HepG2 (cell line): ENCODE results near the gene CHD9NB. TPM values are rescaled to one million over a fixed set of nuclear protein-coding genes. Genes with fewer than 3 reads are reported as not detected.

Experiments
- BRCA1 ChIP-seq: sonication (generic); formaldehyde crosslinking; IDR thresholded peaks from 2 replicates; pipeline ENCODE4 v1.4.0; 2020; ENCODE audit warnings: missing genetic modification reagents
- CBX2 ChIP-seq, 2 experiments: fragments of 200-600 bp in 1 of 2; sonication (generic); formaldehyde crosslinking in 1 of 2; IDR thresholded peaks; 2 replicates each; pipeline versions ENCODE4 v1.7.0 to v1.8.1; 2018 to 2022; ENCODE audit warnings: low read depth in 2 of 2, low read length in 1 of 2, mild to moderate bottlenecking in 1 of 2, missing genetic modification reagents in 1 of 2
- EZH2 ChIP-seq: conservative IDR thresholded peaks from 2 replicates; pipeline ENCODE4 v1.6.1; 2012; ENCODE audit warnings: mild to moderate bottlenecking, low read depth, low read length, moderate library complexity
- GABPB1 ChIP-seq: IDR thresholded peaks from 2 replicates; pipeline ENCODE4 v1.6.1; 2016; ENCODE audit warnings: mild to moderate bottlenecking, missing genetic modification reagents, moderate library complexity, missing compliant biosample characterization
- HOXA5 ChIP-seq: sonication (generic); formaldehyde crosslinking; IDR thresholded peaks from 2 replicates; pipeline ENCODE4 v1.4.0; 2020; ENCODE audit warnings: missing genetic modification reagents
- KDM5A ChIP-seq: fragments of 200-600 bp; sonication (generic); IDR thresholded peaks from 2 replicates; pipeline ENCODE4 v1.7.0; 2018; ENCODE audit warnings: antibody characterized with exemption, mild to moderate bottlenecking, low read length, borderline replicate concordance
- LBX2 ChIP-seq: sonication (generic); formaldehyde crosslinking; IDR thresholded peaks from 2 replicates; pipeline ENCODE4 v1.5.0; 2020; ENCODE audit warnings: missing genetic modification reagents, mild to moderate bottlenecking, borderline replicate concordance
- MZF1 ChIP-seq: sonication (generic); formaldehyde crosslinking; IDR thresholded peaks from 2 replicates; pipeline ENCODE4 v1.8.1; 2023; ENCODE audit warnings: mild to moderate bottlenecking, missing genetic modification reagents, borderline replicate concordance
- NCOR1 ChIP-seq: fragments of 200-600 bp; sonication (generic); IDR thresholded peaks from 2 replicates; pipeline ENCODE4 v1.7.0; 2017; ENCODE audit warnings: antibody characterized with exemption, low read length, borderline replicate concordance
- NFE2L1 ChIP-seq: sonication (generic); formaldehyde crosslinking; IDR thresholded peaks from 2 replicates; pipeline ENCODE4 v1.4.0; 2020; ENCODE audit warnings: missing genetic modification reagents, mild to moderate bottlenecking, borderline replicate concordance
- RARG ChIP-seq: sonication (generic); formaldehyde crosslinking; IDR thresholded peaks from 2 replicates; pipeline ENCODE4 v1.4.0; 2020; ENCODE audit warnings: low read depth, mild to moderate bottlenecking, missing genetic modification reagents
- RXRA ChIP-seq: sonication (generic); formaldehyde crosslinking; IDR thresholded peaks from 2 replicates; pipeline ENCODE4 v1.5.1; 2020; ENCODE audit warnings: missing genetic modification reagents
- SOX5 ChIP-seq: IDR thresholded peaks from 2 replicates; pipeline ENCODE4 v1.6.1; 2016; ENCODE audit warnings: borderline replicate concordance
- SP1 ChIP-seq, 2 experiments: fragments of 450-650 bp in 1 of 2; sonication (generic) in 1 of 2; formaldehyde crosslinking in 1 of 2; IDR thresholded peaks; 2 replicates each; pipeline versions ENCODE4 v1.4.0 to v1.6.1; 2016 to 2020; ENCODE audit warnings: missing genetic modification reagents in 1 of 2
- TGIF2 ChIP-seq: IDR thresholded peaks from 2 replicates; pipeline ENCODE4 v1.6.1; 2016; ENCODE audit warnings: control low read depth, missing compliant biosample characterization
- TMF1 ChIP-seq: sonication (generic); formaldehyde crosslinking; IDR thresholded peaks from 2 replicates; pipeline ENCODE4 v1.8.1; 2022; ENCODE audit warnings: low read depth, missing genetic modification reagents
- ZBTB20 ChIP-seq: sonication (generic); formaldehyde crosslinking; IDR thresholded peaks from 2 replicates; pipeline ENCODE4 v1.8.1; 2023; ENCODE audit warnings: missing genetic modification reagents, low read depth, mild to moderate bottlenecking, borderline replicate concordance
- ZKSCAN8 ChIP-seq: IDR thresholded peaks from 2 replicates; pipeline ENCODE4 v1.6.1; 2016; ENCODE audit warnings: borderline replicate concordance, missing genetic modification reagents, missing compliant biosample characterization
- ZNF225 ChIP-seq: sonication (generic); formaldehyde crosslinking; IDR thresholded peaks from 2 replicates; pipeline ENCODE4 v1.4.0; 2020; ENCODE audit warnings: mild to moderate bottlenecking, missing genetic modification reagents
- ZNF337 ChIP-seq: sonication (generic); formaldehyde crosslinking; IDR thresholded peaks from 2 replicates; pipeline ENCODE4 v1.5.1; 2020; ENCODE audit warnings: missing genetic modification reagents, low read depth, mild to moderate bottlenecking, borderline replicate concordance
- ZNF367 ChIP-seq: sonication (generic); formaldehyde crosslinking; IDR thresholded peaks from 2 replicates; pipeline ENCODE4 v1.4.0; 2020; ENCODE audit warnings: missing genetic modification reagents, borderline replicate concordance
- ZNF652 ChIP-seq: IDR thresholded peaks from 2 replicates; pipeline ENCODE4 v1.6.1; 2016; ENCODE audit warnings: low read depth, borderline replicate concordance
- ZNF776 ChIP-seq: sonication (generic); formaldehyde crosslinking; IDR thresholded peaks from 2 replicates; pipeline ENCODE4 v1.4.0; 2020; ENCODE audit warnings: mild to moderate bottlenecking, missing genetic modification reagents
- polyA plus RNA-seq, 8 experiments: library from polyadenylated mRNA; depleted of rRNA in 3 of 8; stranded (reverse) in 7 of 8; unstranded in 1 of 8; fragments of >200 nt; fragmentation: Illumina TruSeq in 4 of 8; extraction: Trizol in 4 of 8; gene quantifications; 2 replicates each; pipeline versions ENCODE4 v1.2.1 to v1.2.3, GENCODE V29; 2011 to 2016; ENCODE audit warnings: low read depth in 4 of 8, missing spikeins in 1 of 8, mixed read lengths in 1 of 8; ENCODE audit not compliant: insufficient read depth in 1 of 8
- total RNA-seq, 5 experiments: library from RNA; depleted of rRNA; stranded (reverse); fragments of >200 nt; fragmentation: Illumina TruSeq; extraction: Trizol; gene quantifications; 2 replicates each; pipeline ENCODE4 v1.2.3, GENCODE V29; 2016; ENCODE audit warnings: low read depth in 1 of 5
- TF ChIP-seq, protein P1 (sequence below): IDR thresholded peaks from 2 replicates; pipeline ENCODE4 v1.6.1; 2016; ENCODE audit warnings: low read depth
- TF ChIP-seq, protein P2 (sequence below): fragments of 450-650 bp; IDR thresholded peaks from 2 replicates; pipeline ENCODE4 v1.6.1; 2016
- TF ChIP-seq, protein P3 (sequence below): sonication (generic); formaldehyde crosslinking; IDR thresholded peaks from 2 replicates; pipeline ENCODE4 v1.8.0; 2023; ENCODE audit warnings: mild to moderate bottlenecking, missing genetic modification reagents

CHD9NB gene
- total and polyA plus RNA-seq, 2 of the 13 experiments (the other 11 are each of a cell fraction or from before 2014, with no cell fraction given) = 0.17 to 0.18 TPM

DNA sequence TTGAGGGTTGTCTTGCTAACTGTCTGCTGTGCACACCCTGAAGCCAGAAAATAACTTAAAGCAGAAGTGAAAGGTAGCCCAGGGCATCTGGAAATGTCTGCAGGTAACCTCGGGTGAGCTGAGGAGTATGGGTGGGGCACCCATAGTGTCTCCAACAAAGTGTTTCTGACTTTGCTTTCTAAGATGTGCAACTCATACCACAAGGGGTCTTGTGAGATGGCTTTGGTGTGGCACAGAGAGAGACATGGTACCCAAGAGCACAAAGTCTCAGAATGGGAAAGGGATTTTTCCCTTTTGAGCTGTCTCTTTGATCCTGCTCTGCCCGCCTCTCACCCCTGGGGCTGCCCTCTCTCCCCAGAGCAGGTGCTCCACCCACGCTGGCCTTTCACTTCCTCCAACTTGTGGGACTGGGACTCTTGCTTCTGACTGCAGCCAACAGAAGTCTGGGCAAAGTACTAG lies 9.0 kb upstream of the CHD9NB start (continued):
- TF ChIP-seq BRCA1 (CRISPR knock-in tag) (no peak), TGIF2 (CRISPR knock-in tag) (no peak), TMF1 (CRISPR knock-in tag) (no peak), ZBTB20 (no peak), NCOR1 (no peak), ZNF652 (no peak), SP1 (IDR thresholded peaks at IDR 0.05) (no peak), SP1 (CRISPR knock-in tag; IDR thresholded peaks at IDR 0.05) (no peak), CBX2 (IDR thresholded peaks at IDR 0.05; ENCODE audit: low read depth, low read length) (no peak), CBX2 (CRISPR knock-in tag; IDR thresholded peaks at IDR 0.05; ENCODE audit: low read depth) (no peak), ZNF225 (no peak), RXRA (peak; percentile 61; the same call in 1 of the 2 replicates), ZKSCAN8 (CRISPR knock-in tag) (no peak), HOXA5 (no peak), ZNF776 (CRISPR knock-in tag) (no peak), SOX5 (CRISPR knock-in tag) (no peak), LBX2 (no peak), MZF1 (no peak), EZH2 (no peak), GABPB1 (CRISPR knock-in tag) (no peak), ZNF367 (CRISPR knock-in tag) (no peak), RARG (CRISPR knock-in tag) (no peak), ZNF337 (no peak; the same call in 1 of the 2 replicates), KDM5A (no peak), NFE2L1 (CRISPR knock-in tag) (no peak)
- TF ChIP-seq, protein P1, sequence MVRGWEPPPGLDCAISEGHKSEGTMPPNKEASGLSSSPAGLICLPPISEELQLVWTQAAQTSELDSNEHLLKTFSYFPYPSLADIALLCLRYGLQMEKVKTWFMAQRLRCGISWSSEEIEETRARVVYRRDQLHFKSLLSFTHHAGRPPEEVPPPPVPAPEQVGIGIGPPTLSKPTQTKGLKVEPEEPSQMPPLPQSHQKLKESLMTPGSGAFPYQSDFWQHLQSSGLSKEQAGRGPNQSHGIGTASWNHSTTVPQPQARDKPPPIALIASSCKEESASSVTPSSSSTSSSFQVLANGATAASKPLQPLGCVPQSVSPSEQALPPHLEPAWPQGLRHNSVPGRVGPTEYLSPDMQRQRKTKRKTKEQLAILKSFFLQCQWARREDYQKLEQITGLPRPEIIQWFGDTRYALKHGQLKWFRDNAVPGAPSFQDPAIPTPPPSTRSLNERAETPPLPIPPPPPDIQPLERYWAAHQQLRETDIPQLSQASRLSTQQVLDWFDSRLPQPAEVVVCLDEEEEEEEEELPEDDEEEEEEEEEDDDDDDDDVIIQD (CRISPR knock-in tag) = no peak
- TF ChIP-seq, protein P2, sequence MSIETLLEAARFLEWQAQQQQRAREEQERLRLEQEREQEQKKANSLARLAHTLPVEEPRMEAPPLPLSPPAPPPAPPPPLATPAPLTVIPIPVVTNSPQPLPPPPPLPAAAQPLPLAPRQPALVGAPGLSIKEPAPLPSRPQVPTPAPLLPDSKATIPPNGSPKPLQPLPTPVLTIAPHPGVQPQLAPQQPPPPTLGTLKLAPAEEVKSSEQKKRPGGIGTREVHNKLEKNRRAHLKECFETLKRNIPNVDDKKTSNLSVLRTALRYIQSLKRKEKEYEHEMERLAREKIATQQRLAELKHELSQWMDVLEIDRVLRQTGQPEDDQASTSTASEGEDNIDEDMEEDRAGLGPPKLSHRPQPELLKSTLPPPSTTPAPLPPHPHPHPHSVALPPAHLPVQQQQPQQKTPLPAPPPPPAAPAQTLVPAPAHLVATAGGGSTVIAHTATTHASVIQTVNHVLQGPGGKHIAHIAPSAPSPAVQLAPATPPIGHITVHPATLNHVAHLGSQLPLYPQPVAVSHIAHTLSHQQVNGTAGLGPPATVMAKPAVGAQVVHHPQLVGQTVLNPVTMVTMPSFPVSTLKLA = no peak
- TF ChIP-seq, protein P3, sequence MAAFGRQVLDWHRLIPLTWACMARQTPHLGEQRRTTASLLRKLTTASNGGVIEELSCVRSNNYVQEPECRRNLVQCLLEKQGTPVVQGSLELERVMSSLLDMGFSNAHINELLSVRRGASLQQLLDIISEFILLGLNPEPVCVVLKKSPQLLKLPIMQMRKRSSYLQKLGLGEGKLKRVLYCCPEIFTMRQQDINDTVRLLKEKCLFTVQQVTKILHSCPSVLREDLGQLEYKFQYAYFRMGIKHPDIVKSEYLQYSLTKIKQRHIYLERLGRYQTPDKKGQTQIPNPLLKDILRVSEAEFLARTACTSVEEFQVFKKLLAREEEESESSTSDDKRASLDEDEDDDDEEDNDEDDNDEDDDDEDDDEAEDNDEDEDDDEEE (CRISPR knock-in tag) = no peak
